Measurements from ENCODE around the gene PTGDR2.

PTGDR2 gene

DNA sequence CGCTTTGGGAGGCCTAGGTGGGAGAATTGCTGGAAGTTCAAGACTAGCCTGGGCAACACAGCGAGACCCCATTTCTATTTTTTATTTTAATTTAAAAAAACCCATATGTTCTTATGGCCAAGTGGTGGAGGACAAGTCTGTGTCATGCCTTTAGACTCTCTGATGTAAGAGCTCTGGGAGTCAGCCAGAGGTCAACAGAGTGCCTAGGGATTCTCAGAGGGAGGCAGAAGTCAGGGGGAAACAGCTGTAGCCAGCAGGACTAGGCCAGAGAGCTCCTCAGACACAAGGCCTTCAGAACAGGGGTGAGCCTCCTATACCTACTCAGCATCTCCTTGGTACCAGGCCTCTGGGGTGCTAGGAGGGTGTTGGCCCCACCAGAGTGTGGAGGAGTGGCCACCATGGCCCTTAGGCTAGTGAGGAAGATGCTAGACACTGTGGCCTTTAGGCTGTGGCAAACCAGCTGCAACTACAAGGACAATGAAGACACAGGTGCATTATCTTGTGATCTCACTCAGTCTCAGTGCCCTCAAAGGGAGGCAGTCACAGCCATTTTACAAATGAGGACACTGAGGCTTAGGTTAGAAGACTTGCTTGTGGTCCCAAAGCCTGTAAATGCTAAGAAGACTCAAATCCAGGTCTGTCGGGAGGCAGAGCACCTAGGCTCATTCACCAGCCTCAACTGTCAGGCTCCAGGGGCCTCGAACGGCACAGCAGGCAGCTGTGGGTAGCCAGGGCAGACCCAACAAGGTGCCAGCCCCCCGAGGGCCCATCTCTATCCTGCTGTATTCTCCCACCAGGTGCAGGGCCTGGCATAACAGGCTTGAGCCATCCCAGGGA lies 16.6 kb upstream of the PTGDR2 start:
- H3K27me3 ChIP-seq (ENCODE audit: control insufficient read depth, insufficient read depth, low read length), result no peaks in the 10 kb centered on the region
- H3K4me1 ChIP-seq (ENCODE audit: control insufficient read depth, insufficient read depth, low read length), result peaks cover 5% of the 10 kb centered on the region
- no peak overlapping the region for H3K9ac ChIP-seq (ENCODE audit: low read length)
- no peaks in the 10 kb centered on the region for H3K36me3 ChIP-seq (ENCODE audit: control insufficient read depth, insufficient read depth, low read length)
- H3K9me3 ChIP-seq (ENCODE audit: control insufficient read depth, low read length), result no peaks in the 10 kb centered on the region
- H3K4me3 ChIP-seq (ENCODE audit: low read length), result no peak overlapping the region

- Histone ChIP-seq H3K9me3 (ENCODE audit: control insufficient read depth, low read length) (no peaks in the 10 kb centered on the region), H3K27me3 (ENCODE audit: control insufficient read depth, insufficient read depth, low read length) (no peaks in the 10 kb centered on the region), H3K36me3 (ENCODE audit: control insufficient read depth, insufficient read depth, low read length) (no peaks in the 10 kb centered on the region), H3K9ac (ENCODE audit: low read length) (no peak overlapping the region), H3K4me3 (ENCODE audit: low read length) (no peak overlapping the region), H3K4me1 (ENCODE audit: control insufficient read depth, insufficient read depth, low read length) (peaks cover 5% of the 10 kb centered on the region)
Observed at GRCh38 chr11:60871378-60872061, 15.8 kb upstream of the PTGDR2 start.

DNA sequence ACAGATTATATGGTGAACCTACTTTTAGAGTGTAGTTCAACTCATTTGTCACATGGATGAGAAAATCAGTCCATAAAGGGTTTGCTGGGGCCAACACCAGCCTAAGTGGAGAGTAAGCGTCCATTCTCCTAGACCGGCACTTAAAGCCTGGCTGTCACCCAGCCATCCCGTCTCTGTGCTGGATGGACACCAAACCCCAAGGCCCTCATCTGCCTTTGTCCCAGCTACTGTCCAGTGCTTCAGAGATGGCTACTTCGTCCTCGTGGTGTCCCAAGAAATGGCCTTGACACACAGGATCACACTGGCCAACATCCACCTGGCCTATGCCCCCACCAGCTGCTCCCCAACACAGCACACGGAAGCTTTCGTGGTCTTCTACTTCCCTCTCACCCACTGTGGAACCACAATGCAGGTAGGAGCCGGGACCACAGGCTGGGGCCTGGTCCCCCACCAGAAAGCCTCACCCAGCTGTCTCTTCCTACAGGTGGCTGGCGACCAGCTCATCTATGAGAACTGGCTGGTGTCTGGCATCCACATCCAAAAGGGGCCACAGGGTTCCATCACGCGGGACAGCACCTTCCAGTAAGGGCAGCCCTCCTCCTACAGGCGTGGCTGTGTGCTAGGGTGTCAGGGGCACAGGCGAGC lies 15.1 kb upstream of the PTGDR2 start:
- Histone ChIP-seq H3K9me3 (ENCODE audit: control insufficient read depth, low read length) (no peaks in the 10 kb centered on the region), H3K9ac (ENCODE audit: low read length) (no peak overlapping the region), H3K4me1 (ENCODE audit: control insufficient read depth, insufficient read depth, low read length) (peaks cover 5% of the 10 kb centered on the region), H3K27me3 (ENCODE audit: control insufficient read depth, insufficient read depth, low read length) (no peaks in the 10 kb centered on the region), H3K4me3 (ENCODE audit: low read length) (no peak overlapping the region), H3K36me3 (ENCODE audit: control insufficient read depth, insufficient read depth, low read length) (no peaks in the 10 kb centered on the region)

DNA sequence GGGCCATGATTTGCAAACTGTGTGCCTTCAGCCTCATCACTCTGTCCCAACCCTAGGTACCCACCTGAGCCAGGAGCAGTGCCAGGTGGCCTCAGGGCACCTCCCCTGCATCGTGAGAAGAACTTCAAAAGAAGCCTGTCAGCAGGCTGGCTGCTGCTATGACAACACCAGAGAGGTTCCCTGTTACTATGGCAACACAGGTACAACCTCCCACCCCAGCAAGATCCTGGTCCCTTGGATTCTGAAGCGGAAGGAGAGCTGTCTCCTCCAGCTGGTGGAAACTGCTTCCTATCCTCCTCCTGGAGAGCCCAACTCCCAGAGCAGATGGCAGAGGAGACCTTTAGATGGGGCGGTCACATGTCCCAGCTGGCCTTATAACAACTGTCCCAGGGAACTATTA lies 14.5 kb upstream of the PTGDR2 start:
- no peaks in the 10 kb centered on the region for H3K27me3 ChIP-seq (ENCODE audit: control insufficient read depth, insufficient read depth, low read length)
- no peak overlapping the region for H3K4me3 ChIP-seq (ENCODE audit: low read length)
- H3K9ac ChIP-seq (ENCODE audit: low read length), result no peak overlapping the region
- H3K9me3 ChIP-seq (ENCODE audit: control insufficient read depth, low read length), result no peaks in the 10 kb centered on the region
- H3K36me3 ChIP-seq (ENCODE audit: control insufficient read depth, insufficient read depth, low read length), result no peaks in the 10 kb centered on the region
- H3K4me1 ChIP-seq (ENCODE audit: control insufficient read depth, insufficient read depth, low read length), result peaks cover 5% of the 10 kb centered on the region

- no peaks in the 10 kb centered on the region for H3K27me3 ChIP-seq (ENCODE audit: control insufficient read depth, insufficient read depth, low read length)
- H3K9ac ChIP-seq (ENCODE audit: low read length), result no peak overlapping the region
- H3K9me3 ChIP-seq (ENCODE audit: control insufficient read depth, low read length), result no peaks in the 10 kb centered on the region
- H3K4me3 ChIP-seq (ENCODE audit: low read length), result no peak overlapping the region
- H3K4me1 ChIP-seq (ENCODE audit: control insufficient read depth, insufficient read depth, low read length), result peaks cover 5% of the 10 kb centered on the region
- H3K36me3 ChIP-seq (ENCODE audit: control insufficient read depth, insufficient read depth, low read length), result no peaks in the 10 kb centered on the region
Observed at GRCh38 chr11:60869451-60869825, 13.7 kb upstream of the PTGDR2 start.

- no peaks in the 10 kb centered on the region for H3K27me3 ChIP-seq (ENCODE audit: control insufficient read depth, insufficient read depth, low read length)
- H3K4me1 ChIP-seq (ENCODE audit: control insufficient read depth, insufficient read depth, low read length), result peaks cover 5% of the 10 kb centered on the region
Observed at GRCh38 chr11:60868682-60869450, 13.1 kb upstream of the PTGDR2 start.

DNA sequence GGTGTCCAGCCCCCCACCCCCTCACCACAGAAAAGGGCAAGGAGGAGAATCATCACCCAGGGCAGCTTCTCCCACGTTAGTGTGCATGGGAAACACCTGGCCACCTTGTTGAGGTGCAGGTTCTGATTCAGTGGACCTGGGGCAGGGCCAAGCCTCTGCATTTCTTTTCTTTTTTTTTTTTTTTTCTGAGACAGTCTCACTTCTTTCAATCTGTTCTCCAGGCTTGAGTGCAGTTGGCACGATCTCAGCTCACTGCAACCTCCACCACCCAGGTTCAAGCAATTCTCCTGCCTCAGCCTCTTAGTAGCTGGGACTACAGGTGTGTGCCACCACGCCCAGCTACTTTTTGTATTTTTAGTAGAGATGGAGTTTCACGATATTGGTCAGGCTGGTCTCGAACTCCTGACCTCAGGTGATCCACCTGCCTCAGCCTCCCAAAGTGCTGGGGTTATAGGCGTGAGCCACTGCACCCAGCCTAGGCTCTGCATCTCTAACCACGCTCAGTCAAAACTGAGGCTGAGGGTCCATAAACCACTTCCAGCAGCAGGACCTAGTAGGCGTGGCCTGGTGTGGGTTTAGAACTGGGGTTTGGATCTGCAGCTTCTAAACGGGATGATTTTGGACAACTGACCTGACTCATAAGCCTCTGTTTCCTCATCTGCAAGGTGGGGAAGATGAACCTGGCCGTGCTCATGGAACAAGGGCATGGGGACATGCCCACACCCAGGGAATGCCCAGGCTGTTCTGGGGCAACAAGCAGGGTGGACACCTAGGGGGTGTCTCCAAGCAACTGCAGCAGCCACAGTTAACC lies 12.3 kb upstream of the PTGDR2 start:
- no peaks in the 10 kb centered on the region for H3K36me3 ChIP-seq (ENCODE audit: control insufficient read depth, insufficient read depth, low read length)
- no peak overlapping the region for H3K9ac ChIP-seq (ENCODE audit: low read length)
- H3K4me3 ChIP-seq (ENCODE audit: low read length), result no peak overlapping the region
- no peaks in the 10 kb centered on the region for H3K27me3 ChIP-seq (ENCODE audit: control insufficient read depth, insufficient read depth, low read length)
- H3K9me3 ChIP-seq (ENCODE audit: control insufficient read depth, low read length), result no peaks in the 10 kb centered on the region
- peaks cover 5% of the 10 kb centered on the region for H3K4me1 ChIP-seq (ENCODE audit: control insufficient read depth, insufficient read depth, low read length)

More at GRCh38 chr11:60868682-60869450, 13.1 kb upstream of the PTGDR2 start:
- no peak overlapping the region for H3K9ac ChIP-seq (ENCODE audit: low read length)
- H3K36me3 ChIP-seq (ENCODE audit: control insufficient read depth, insufficient read depth, low read length), result no peaks in the 10 kb centered on the region
- no peaks in the 10 kb centered on the region for H3K9me3 ChIP-seq (ENCODE audit: control insufficient read depth, low read length)
- no peak overlapping the region for H3K4me3 ChIP-seq (ENCODE audit: low read length)

GRCh38 chr11:60866911-60867870 lies 11.4 kb upstream of the PTGDR2 start, which contains the start of gene ZP1:
TSS of gene ZP1 (plus strand) at chr11:60867542. CDS start at chr11:60867562, 20 bp downstream.
- H3K4me3 ChIP-seq (ENCODE audit: low read length), result no peak within 1 kb of the TSS
- no peaks in the 10 kb centered on the region for H3K9me3 ChIP-seq (ENCODE audit: control insufficient read depth, low read length)
- no peaks in the 10 kb centered on the region for H3K36me3 ChIP-seq (ENCODE audit: control insufficient read depth, insufficient read depth, low read length)
- H3K9ac ChIP-seq (ENCODE audit: low read length), result no peak within 1 kb of the TSS
- H3K27me3 ChIP-seq (ENCODE audit: control insufficient read depth, insufficient read depth, low read length), result no peaks in the 10 kb centered on the region
- H3K4me1 ChIP-seq (ENCODE audit: control insufficient read depth, insufficient read depth, low read length), result peaks cover 5% of the 10 kb centered on the region

DNA sequence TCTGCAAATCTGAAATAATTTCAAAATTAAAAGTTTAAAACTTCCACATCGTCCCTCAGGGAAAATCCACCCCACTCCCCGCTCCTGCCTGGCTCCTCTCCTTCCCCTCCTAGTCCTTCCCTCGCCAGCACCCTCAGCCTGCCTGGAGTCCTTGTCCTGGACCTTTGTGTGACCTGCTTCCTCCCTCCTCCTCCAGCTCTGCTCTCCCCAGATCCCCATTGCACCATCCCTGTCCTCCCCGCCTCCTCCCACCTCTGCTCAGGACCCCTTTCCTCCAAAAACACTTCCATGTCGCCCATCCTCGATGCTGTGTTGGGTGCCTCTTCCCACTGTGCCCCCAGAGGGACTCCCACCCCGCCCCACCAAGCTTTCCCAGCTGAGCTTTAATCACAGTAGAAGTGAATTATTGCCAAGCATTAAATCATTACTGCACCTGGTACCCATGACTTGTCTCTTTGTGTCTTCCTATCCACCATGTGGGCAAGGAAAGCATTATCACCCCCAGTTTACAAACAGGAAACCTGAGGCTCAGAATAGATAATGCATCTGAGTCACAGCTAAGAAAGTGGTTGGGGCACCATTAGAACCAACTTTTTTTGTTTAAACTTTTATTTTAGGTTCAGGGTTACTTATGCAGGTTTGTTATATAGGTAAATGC lies 9.2 kb upstream of the PTGDR2 start:
- Histone ChIP-seq H3K9ac (ENCODE audit: low read length) (no peak overlapping the region), H3K4me3 (ENCODE audit: low read length) (no peak overlapping the region), H3K27me3 (ENCODE audit: control insufficient read depth, insufficient read depth, low read length) (no peaks in the 10 kb centered on the region), H3K9me3 (ENCODE audit: control insufficient read depth, low read length) (no peaks in the 10 kb centered on the region), H3K36me3 (ENCODE audit: control insufficient read depth, insufficient read depth, low read length) (no peaks in the 10 kb centered on the region), H3K4me1 (ENCODE audit: control insufficient read depth, insufficient read depth, low read length) (no peaks in the 10 kb centered on the region)

Measured in mucosa of stomach (tissue), 1 donor.